ENCODE results near the gene SALL4. TPM values are rescaled to one million over a fixed set of nuclear protein-coding genes. Genes with fewer than 3 reads are reported as not detected.

The SALL4 gene
- total RNA-seq, 4 donors from 2014 or later, result not detected

- Histone ChIP-seq H3K27me3 (peaks cover 0 to 34% (median 22%) of the 10 kb centered on the region in 4 donors), H3K4me1 (peaks cover 17 to 26% (median 25%) of the 10 kb centered on the region in 4 donors), H3K27ac (replicated peaks in 1 of 4) (no peak overlapping the region), H3K9me3 (no peaks in the 10 kb centered on the region), H3K36me3 (no peaks in the 10 kb centered on the region), H3K4me3 (no peak overlapping the region)
- intact Hi-C loops (cut with DNase I), result no loop called here
- WGBS, result 88% methylated on average over 7 of the region's 7 CpGs
- no peak for DNase-seq (ENCODE audit: extremely low spot score)
- TF ChIP-seq EP300 (IDR thresholded peaks at IDR 0.05) (no peak), CTCF (IDR thresholded peaks at IDR 0.05) (no peak), POLR2AphosphoS5 (IDR thresholded peaks at IDR 0.05) (no peak), POLR2A (IDR thresholded peaks at IDR 0.05; ENCODE audit: low read depth) (no peak)
These were observed 2.4 kb upstream of the SALL4 start for GRCh38 chr20:51804754-51805153.

DNA sequence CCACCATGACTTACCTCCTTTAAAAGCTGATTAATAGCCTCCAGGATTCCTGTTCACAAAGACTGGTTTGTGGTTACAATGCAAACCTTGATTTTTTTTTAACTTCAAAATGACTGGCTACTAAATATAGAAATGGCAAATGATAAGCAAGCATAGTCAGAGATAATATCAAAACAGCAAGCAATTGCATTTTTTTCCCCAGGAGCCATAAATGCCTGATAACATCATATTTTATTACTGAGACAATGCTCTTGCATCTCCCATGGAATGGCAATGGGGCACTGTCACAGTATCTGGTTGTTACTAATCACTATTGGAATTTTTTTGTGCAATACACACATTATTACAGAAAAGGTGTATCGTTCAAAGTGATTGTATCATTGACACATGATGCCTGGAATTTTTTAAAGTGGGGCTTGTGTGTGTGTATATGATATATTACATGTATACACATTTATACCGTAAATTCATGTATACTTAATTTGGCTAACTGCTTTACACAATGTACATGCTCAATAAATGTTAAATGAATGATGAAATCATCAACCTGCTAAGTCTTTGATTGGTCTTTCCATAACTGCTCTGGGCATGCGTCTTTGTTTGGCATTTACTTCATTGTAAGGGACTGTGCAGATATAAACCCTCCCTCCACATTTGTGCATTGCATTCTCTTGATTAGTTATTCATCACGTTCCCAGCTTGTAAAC is 980 bp upstream of the SALL4 start:
- H3K27me3 ChIP-seq, result peaks cover 0 to 49% (median 26%) of the 10 kb centered on the region in 4 donors
- H3K4me1 ChIP-seq, result peaks cover 17 to 30% (median 26%) of the 10 kb centered on the region in 4 donors
- no peak for DNase-seq (ENCODE audit: extremely low spot score)
- H3K9me3 ChIP-seq, result no peaks in the 10 kb centered on the region
- no peak overlapping the region for H3K27ac ChIP-seq (replicated peaks in 1 of 4)
- TF ChIP-seq POLR2A (IDR thresholded peaks at IDR 0.05; ENCODE audit: low read depth) (no peak), EP300 (IDR thresholded peaks at IDR 0.05) (no peak), POLR2AphosphoS5 (IDR thresholded peaks at IDR 0.05) (no peak), CTCF (IDR thresholded peaks at IDR 0.05) (no peak)
- H3K36me3 ChIP-seq, result no peaks in the 10 kb centered on the region
- intact Hi-C loops (cut with DNase I), result no loop called here
- WGBS, result 86% methylated on average over 4 of the region's 4 CpGs
- H3K4me3 ChIP-seq, result no peak overlapping the region

GRCh38 chr20:51801823-51802123 is 548 bp downstream of the SALL4 start:
- Histone ChIP-seq H3K27ac (replicated peaks in 1 of 4) (no peak overlapping the region), H3K9me3 (no peaks in the 10 kb centered on the region), H3K27me3 (peaks cover 0 to 53% (median 27%) of the 10 kb centered on the region in 4 donors), H3K36me3 (no peaks in the 10 kb centered on the region), H3K4me3 (peak overlapping the region; percentile 40 to 56 (median 44)), H3K4me1 (peaks cover 17 to 30% (median 26%) of the 10 kb centered on the region in 4 donors)
- DNase-seq (ENCODE audit: extremely low spot score), result no peak
- intact Hi-C loops (cut with DNase I), result no loop called here
- 6% methylated on average over 8 of the region's 8 CpGs for WGBS
- TF ChIP-seq POLR2A (IDR thresholded peaks at IDR 0.05; ENCODE audit: low read depth), result no peak
- no peak for TF ChIP-seq POLR2AphosphoS5 (IDR thresholded peaks at IDR 0.05)
- TF ChIP-seq EP300 (IDR thresholded peaks at IDR 0.05), result no peak
- no peak for TF ChIP-seq CTCF (IDR thresholded peaks at IDR 0.05)

GRCh38 chr20:51801122-51801822 is 1.0 kb downstream of the SALL4 start:
- peaks cover 0 to 53% (median 27%) of the 10 kb centered on the region in 4 donors for H3K27me3 ChIP-seq
- peaks cover 17 to 30% (median 26%) of the 10 kb centered on the region in 4 donors for H3K4me1 ChIP-seq
- WGBS, result under 1% methylated on average over 26 of the region's 59 CpGs
- no peak for DNase-seq (ENCODE audit: extremely low spot score)
- peak overlapping the region; percentile 40 to 56 (median 44) for H3K4me3 ChIP-seq
- intact Hi-C loops (cut with DNase I), result no loop called here
- TF ChIP-seq EP300 (IDR thresholded peaks at IDR 0.05) (no peak), CTCF (IDR thresholded peaks at IDR 0.05) (no peak), POLR2A (IDR thresholded peaks at IDR 0.05; ENCODE audit: low read depth) (no peak), POLR2AphosphoS5 (IDR thresholded peaks at IDR 0.05) (no peak)
- H3K36me3 ChIP-seq, result no peaks in the 10 kb centered on the region
- no peak overlapping the region for H3K27ac ChIP-seq (replicated peaks in 1 of 4)
- no peaks in the 10 kb centered on the region for H3K9me3 ChIP-seq

Measured in esophagus muscularis mucosa (tissue), 4 donors.